Measurements from ENCODE around the gene GCM1. TPM values are rescaled to one million over a fixed set of nuclear protein-coding genes. Genes with fewer than 3 reads are reported as not detected.

GCM1 gene
- total RNA-seq, 1 donor from 2014 or later: 0.29 TPM

GRCh38 chr6:53119349-53119748, 29.3 kb downstream of the GCM1 start:
- Mint-ChIP-seq H3K36me3 (ENCODE audit: low read depth) (no peaks in the 10 kb centered on the region), H3K4me3 (no peak overlapping the region), H3K27ac (no peak overlapping the region), H3K27me3 (no peaks in the 10 kb centered on the region), H3K4me1 (no peaks in the 10 kb centered on the region), H3K9me3 (peaks cover 2% of the 10 kb centered on the region)
- CTCF ChIA-PET: no interaction called here
- POLR2A ChIA-PET: interaction anchor here (0.5 kb wide), 1 partner anchor 219 kb away, joined by 7 read pairs; no protein-coding TSS in a partner anchor
- intact Hi-C loops (cut with micrococcal nuclease): no loop called here
- DNase-seq (no peak), ATAC-seq (ENCODE audit: low read depth) (no peak)
- TF ChIP-seq CTCF (IDR thresholded peaks at IDR 0.05): no peak

DNA sequence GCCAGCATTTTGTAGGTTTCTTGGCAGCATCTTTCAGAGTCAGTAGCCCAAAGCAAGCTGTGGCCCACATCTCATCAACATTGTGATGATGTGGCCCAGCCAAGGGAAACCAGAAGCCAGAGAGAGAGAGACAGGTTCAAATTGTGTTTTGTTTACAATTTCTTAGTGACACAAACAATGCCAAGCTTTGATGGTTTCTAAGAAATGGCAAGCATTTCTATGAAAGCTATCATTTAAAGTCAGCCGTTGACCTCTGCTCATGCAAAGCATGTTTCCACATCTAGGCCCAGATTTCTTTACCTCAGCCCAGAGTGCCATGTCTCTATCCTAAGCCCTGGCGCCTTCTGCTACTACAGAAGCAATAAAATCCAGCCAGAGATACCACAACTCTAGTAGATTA, 32.9 kb downstream of the GCM1 start:
- intact Hi-C loops (cut with micrococcal nuclease): no loop called here
- no peaks in the 10 kb centered on the region for H3K4me1 Mint-ChIP-seq
- peaks cover 2% of the 10 kb centered on the region for H3K9me3 Mint-ChIP-seq
- CTCF ChIA-PET: no interaction called here
- POLR2A ChIA-PET: no interaction called here
- H3K27ac Mint-ChIP-seq: no peak overlapping the region
- H3K4me3 Mint-ChIP-seq: no peak overlapping the region
- no peaks in the 10 kb centered on the region for H3K27me3 Mint-ChIP-seq
- ATAC-seq (ENCODE audit: low read depth): no peak
- TF ChIP-seq CTCF (IDR thresholded peaks at IDR 0.05): no peak
- no peaks in the 10 kb centered on the region for H3K36me3 Mint-ChIP-seq (ENCODE audit: low read depth)
- no peak for DNase-seq

- Mint-ChIP-seq H3K27me3 (no peaks in the 10 kb centered on the region), H3K36me3 (ENCODE audit: low read depth) (no peaks in the 10 kb centered on the region), H3K27ac (no peak overlapping the region), H3K4me1 (no peaks in the 10 kb centered on the region), H3K4me3 (no peak overlapping the region), H3K9me3 (peaks cover 2% of the 10 kb centered on the region)
- ChIA-PET CTCF (no interaction called here), POLR2A (no interaction called here)
- DNase-seq: no peak
- intact Hi-C loops (cut with micrococcal nuclease): no loop called here
- no peak for ATAC-seq (ENCODE audit: low read depth)
- TF ChIP-seq CTCF (IDR thresholded peaks at IDR 0.05): no peak
Measured at GRCh38 chr6:53115113-53115512, 33.5 kb downstream of the GCM1 start.

GRCh38 chr6:53113742-53114141, 34.9 kb downstream of the GCM1 start:
- intact Hi-C loops (cut with micrococcal nuclease): no loop called here
- POLR2A ChIA-PET: no interaction called here
- no peak overlapping the region for H3K27ac Mint-ChIP-seq

DNA sequence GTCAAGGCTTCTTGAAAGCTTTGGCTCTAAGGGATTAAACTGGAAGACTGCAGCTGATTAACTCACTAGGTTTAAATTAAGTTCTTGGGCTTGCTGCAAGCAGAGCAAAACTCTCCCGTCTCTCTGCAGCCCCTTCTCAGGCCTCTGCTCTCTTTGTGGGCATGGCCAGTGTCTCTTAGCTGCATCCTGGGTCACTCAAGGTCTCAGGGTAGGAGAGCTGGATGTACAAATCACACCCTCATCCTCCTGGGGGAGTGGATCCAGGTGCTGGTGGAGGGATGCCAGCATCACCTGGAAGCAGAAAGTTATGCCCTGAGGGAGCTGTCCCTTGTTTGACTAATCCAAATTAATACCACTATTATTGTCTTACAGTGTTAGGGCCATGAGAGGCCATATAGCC, 35.8 kb downstream of the GCM1 start:
- no peaks in the 10 kb centered on the region for H3K4me1 Mint-ChIP-seq
- no peak overlapping the region for H3K4me3 Mint-ChIP-seq
- no peak for TF ChIP-seq CTCF (IDR thresholded peaks at IDR 0.05)
- intact Hi-C loops (cut with micrococcal nuclease): no loop called here
- no peaks in the 10 kb centered on the region for H3K27me3 Mint-ChIP-seq
- H3K27ac Mint-ChIP-seq: no peak overlapping the region
- POLR2A ChIA-PET: no interaction called here
- ATAC-seq (ENCODE audit: low read depth) (no peak), DNase-seq (no peak)
- CTCF ChIA-PET: interaction anchor here (0.6 kb wide), 1 partner anchor 543 kb away, joined by 4 read pairs; no protein-coding TSS in a partner anchor
- no peaks in the 10 kb centered on the region for H3K36me3 Mint-ChIP-seq (ENCODE audit: low read depth)
- peaks cover 2% of the 10 kb centered on the region for H3K9me3 Mint-ChIP-seq

More at GRCh38 chr6:53113742-53114141, 34.9 kb downstream of the GCM1 start:
- Mint-ChIP-seq H3K4me1 (no peaks in the 10 kb centered on the region), H3K27me3 (no peaks in the 10 kb centered on the region), H3K4me3 (no peak overlapping the region), H3K36me3 (ENCODE audit: low read depth) (no peaks in the 10 kb centered on the region), H3K9me3 (peaks cover 2% of the 10 kb centered on the region)
- CTCF ChIA-PET: no interaction called here
- ATAC-seq (ENCODE audit: low read depth) (no peak), DNase-seq (no peak)
- TF ChIP-seq CTCF (IDR thresholded peaks at IDR 0.05): no peak
